ENCODE results near the gene RGMA. TPM values are rescaled to one million over a fixed set of nuclear protein-coding genes. Genes with fewer than 3 reads are reported as not detected.

The RGMA gene
- total and polyA plus RNA-seq, 2 experiments from 2014 or later = 34.2 to 36.5 TPM

- H3K4me3 ChIP-seq = no peak overlapping the region
- H3K36me3 ChIP-seq (ENCODE audit: insufficient read depth) = 0 out of 2 replicates have a peak, but pooled peaks cover 6% of the 10 kb centered on the region
- Mint-ChIP-seq H3K4me1 (peaks cover 85% of the 10 kb centered on the region), H3K36me3 (ENCODE audit: low read depth) (peaks cover 63% of the 10 kb centered on the region), H3K9me3 (no peaks in the 10 kb centered on the region), H3K27me3 (ENCODE audit: insufficient read depth, low read depth, poor library complexity) (peaks cover 18% of the 10 kb centered on the region), H3K27ac (no peak overlapping the region), H3K4me3 (no peak overlapping the region)
- peaks cover 67% of the 10 kb centered on the region for H3K4me1 ChIP-seq (ENCODE audit: insufficient read depth)
- peaks cover 9% of the 10 kb centered on the region for H3F3A ChIP-seq (replicated peaks; ENCODE audit: low read depth)
- peaks cover 87% of the 10 kb centered on the region for H3K79me2 ChIP-seq (replicated peaks; ENCODE audit: insufficient read depth)
- TF ChIP-seq REST (IDR thresholded peaks at IDR 0.05; ENCODE audit: unreplicated experiment) = no peak
- TF ChIP-seq EZH2 (IDR thresholded peaks at IDR 0.05; ENCODE audit: low read depth, unreplicated experiment) = no peak
- TF ChIP-seq JUNB (IDR thresholded peaks at IDR 0.05; ENCODE audit: unreplicated experiment) = no peak
- TF ChIP-seq CREB1 (CRISPR knock-in tag; IDR thresholded peaks at IDR 0.05; ENCODE audit: low read depth) = no peak
- TF ChIP-seq ZNF462 (CRISPR knock-in tag; IDR thresholded peaks at IDR 0.05) = no peak
- no peak for TF ChIP-seq EZH2phosphoT487 (IDR thresholded peaks at IDR 0.05; ENCODE audit: unreplicated experiment)
- no peak for TF ChIP-seq CTCF (conservative IDR thresholded peaks at IDR 0.05; ENCODE audit: low read depth in 2 of 2)
- no peak for TF ChIP-seq ZNF114 (CRISPR knock-in tag; IDR thresholded peaks at IDR 0.05)
- no peak for TF ChIP-seq NANOG (IDR thresholded peaks at IDR 0.05; ENCODE audit: borderline replicate concordance)
- no peak for TF ChIP-seq ETS1 (IDR thresholded peaks at IDR 0.05)
- TF ChIP-seq STAT1 (IDR thresholded peaks at IDR 0.05; ENCODE audit: unreplicated experiment) = no peak
- no peak for TF ChIP-seq ZNF331 (CRISPR knock-in tag; IDR thresholded peaks at IDR 0.05; ENCODE audit: low read depth)
- no peak for TF ChIP-seq POLR2AphosphoS5 (IDR thresholded peaks at IDR 0.05; ENCODE audit: low read depth)
- no peak overlapping the region for H2AFZ ChIP-seq
- H4K20me1 ChIP-seq (replicated peaks; ENCODE audit: insufficient read depth) = peaks cover 39% of the 10 kb centered on the region
- no peaks in the 10 kb centered on the region for H3K9me2 ChIP-seq (ENCODE audit: insufficient read depth)
- H3K27ac ChIP-seq (ENCODE audit: low read depth) = no peak overlapping the region
- DNase-seq (ENCODE audit: low spot score) = no peak
- no peak overlapping the region for H3K4me2 ChIP-seq
- no peak for ATAC-seq
- H3K27me3 ChIP-seq (ENCODE audit: insufficient read depth) = no peaks in the 10 kb centered on the region
Measured at GRCh38 chr15:93066224-93066681, 22.8 kb downstream of the RGMA start.

Data from GM23338 (cell line).